Endothelial cell of umbilical vein (primary cell): ENCODE data around the gene EXOC6B. TPM values are rescaled to one million over a fixed set of nuclear protein-coding genes. Genes with fewer than 3 reads are reported as not detected.

ENCODE experiments used
- BruUV-seq: library from RNA; stranded (reverse); fragments of 400-500 nt; replicated peaks from 2 replicates; lab custom pipeline; 2021; lab: Mats Ljungman, UMichigan
- CTCF ChIA-PET: fragments of 300-600, 350-600 bp; sonication (Branson Sonifier 250); formaldehyde crosslinking; loops from one replicate; lab custom pipeline; 2021; ENCODE audit warnings: antibody characterized with exemption, inconsistent platforms; lab: Charles Lee
- POLR2A ChIA-PET: fragments of 300-600, 350-600 bp; sonication (Branson Sonifier 250); formaldehyde crosslinking; loops from one replicate; lab custom pipeline; 2021; ENCODE audit warnings: antibody characterized with exemption, inconsistent platforms; lab: Charles Lee
- DNase-seq: peaks from one replicate; pipeline ENCODE4 v3.0.0-alpha.2; 2011; ENCODE audit warnings: low read depth, low spot score
- FAIRE-seq: peaks from 2 replicates; lab custom pipeline; 2011; peaks lifted over from hg19 to GRCh38; lab: Jason Lieb, UNC
- H2AFZ ChIP-seq: 2 replicates; pipeline ENCODE4 v1.6.0; 2012; ENCODE audit warnings: low read depth, low read length, control low read depth, inconsistent platforms
- H3K27ac ChIP-seq: 2 replicates; pipeline ENCODE4 v1.5.1; 2011; ENCODE audit warnings: low read depth, mild to moderate bottlenecking, control low read depth, low read length, moderate library complexity; ENCODE audit not compliant: insufficient read depth
- H3K27me3 ChIP-seq, 2 experiments: 2 replicates each; pipeline versions ENCODE4 v1.6.0 to v1.6.1; 2011; ENCODE audit warnings: low read length in 2 of 2, mixed read lengths in 1 of 2; ENCODE audit not compliant: control insufficient read depth in 2 of 2, insufficient read depth in 2 of 2
- H3K36me3 ChIP-seq, 2 experiments: 2 replicates in 1 of 2; 3 replicates in 1 of 2; pipeline ENCODE4 v1.5.1; 2011; ENCODE audit warnings: low read length in 2 of 2, mild to moderate bottlenecking in 1 of 2, moderate library complexity in 1 of 2; ENCODE audit not compliant: control insufficient read depth in 2 of 2, insufficient read depth in 2 of 2; ENCODE audit errors: extremely low read depth in 1 of 2
- H3K4me1 ChIP-seq: 3 replicates; pipeline ENCODE4 v1.5.1; 2011; ENCODE audit warnings: mild to moderate bottlenecking, low read length; ENCODE audit not compliant: control insufficient read depth, insufficient read depth; ENCODE audit errors: extremely low read depth
- H3K4me2 ChIP-seq: 2 replicates; pipeline ENCODE4 v1.6.1; 2011; ENCODE audit warnings: low read length, control low read depth, mixed read lengths; ENCODE audit not compliant: insufficient read depth
- H3K4me3 ChIP-seq, 3 experiments: fragments of 200-600 bp in 1 of 3; sonication (generic), shearing (Covaris generic) in 1 of 3; replicated peaks in 1 of 3; 2 replicates each; pipeline ENCODE4 v1.5.1; 2011 to 2016; ENCODE audit warnings: control low read depth in 3 of 3, low read length in 3 of 3, mild to moderate bottlenecking in 2 of 3, inconsistent platforms in 1 of 3, low read depth in 1 of 3, moderate library complexity in 1 of 3; ENCODE audit not compliant: insufficient read depth in 1 of 3
- H3K79me2 ChIP-seq: 2 replicates; pipeline ENCODE4 v1.6.0; 2012; ENCODE audit warnings: low read length, inconsistent platforms; ENCODE audit not compliant: control insufficient read depth, insufficient read depth
- H3K9ac ChIP-seq: replicated peaks from 2 replicates; pipeline ENCODE3; 2011; ENCODE audit warnings: low read length, control low read depth; ENCODE audit not compliant: insufficient read depth; ENCODE audit errors: extremely low read depth
- H3K9me1 ChIP-seq: replicated peaks from 3 replicates; pipeline ENCODE4 v1.6.0; 2011; ENCODE audit warnings: mild to moderate bottlenecking, low read length; ENCODE audit not compliant: control insufficient read depth, insufficient read depth; ENCODE audit errors: extremely low read depth
- H3K9me3 ChIP-seq: replicated peaks from 2 replicates; pipeline ENCODE4 v1.5.1; 2012; ENCODE audit warnings: low read length, inconsistent platforms; ENCODE audit not compliant: control insufficient read depth, insufficient read depth
- H4K20me1 ChIP-seq: replicated peaks from 2 replicates; pipeline ENCODE3; 2011; ENCODE audit warnings: mild to moderate bottlenecking, low read length; ENCODE audit not compliant: control insufficient read depth, insufficient read depth; ENCODE audit errors: extremely low read depth
- CTCF ChIP-seq, 2 donors: IDR thresholded peaks; 1 replicate in 1 of 2; 2 replicates in 1 of 2; pipeline ENCODE4 v1.5.1; 2011; ENCODE audit warnings: low read length in 2 of 2, mild to moderate bottlenecking in 2 of 2, moderate library complexity in 2 of 2, control low read depth in 1 of 2, inconsistent platforms in 1 of 2, low read depth in 1 of 2; ENCODE audit not compliant: insufficient read depth in 1 of 2; ENCODE audit errors: extremely low read depth in 1 of 2
- EZH2 ChIP-seq: IDR thresholded peaks from 2 replicates; pipeline ENCODE4 v1.6.1; 2012; ENCODE audit warnings: borderline replicate concordance, low read depth, mild to moderate bottlenecking, moderate library complexity, low read length, inconsistent platforms; ENCODE audit not compliant: severe bottlenecking
- FOS ChIP-seq: IDR thresholded peaks from 2 replicates; pipeline ENCODE4 v1.6.1; 2011; ENCODE audit warnings: mild to moderate bottlenecking, low read length, moderate library complexity, borderline replicate concordance; ENCODE audit not compliant: insufficient read depth
- GATA2 ChIP-seq: IDR thresholded peaks from 2 replicates; pipeline ENCODE4 v1.7.0; 2011; ENCODE audit warnings: low read depth, mild to moderate bottlenecking, moderate library complexity, mixed read lengths, low read length; ENCODE audit not compliant: insufficient read length, insufficient read depth
- JUN ChIP-seq: IDR thresholded peaks from 2 replicates; pipeline ENCODE4 v1.6.1; 2011; ENCODE audit warnings: borderline replicate concordance, low read depth; ENCODE audit not compliant: insufficient read length, insufficient read depth
- MAX ChIP-seq: IDR thresholded peaks from 2 replicates; pipeline ENCODE4 v1.6.1; 2011; ENCODE audit not compliant: insufficient read depth, insufficient read length
- MYC ChIP-seq: IDR thresholded peaks from one replicate; pipeline ENCODE4 v1.6.1; 2011; ENCODE audit warnings: mild to moderate bottlenecking, low read depth, low read length
- POLR2A ChIP-seq: IDR thresholded peaks from 2 replicates; pipeline ENCODE4 v1.6.1; 2012; ENCODE audit warnings: low read depth, mild to moderate bottlenecking, control low read depth, low read length
- POLR2AphosphoS5 ChIP-seq: IDR thresholded peaks from 2 replicates; pipeline ENCODE4 v1.6.1; 2012; ENCODE audit warnings: low read depth, mild to moderate bottlenecking, control low read depth, low read length, moderate library complexity; ENCODE audit not compliant: insufficient read depth
- dilution Hi-C: fragments of 300-500 bp; cut with MboI; formaldehyde crosslinking; loops from one replicate; pipeline ENCODE4 v1.15.0; 2019; ENCODE audit warnings: low sequenced_read_pairs; ENCODE audit not compliant: extremely low pct_ligation_motif_present
- intact Hi-C: fragments of 100-400 bp; cut with micrococcal nuclease; formaldehyde crosslinking; loops from one replicate; pipeline ENCODE4 v1.10.0; 2022
- polyA plus RNA-seq, 4 experiments: library from polyadenylated mRNA; depleted of rRNA in 3 of 4; stranded (reverse) in 3 of 4; unstranded in 1 of 4; fragments of >200 nt; gene quantifications; 2 replicates each; pipeline versions ENCODE4 v1.2.1 to v1.2.3, GENCODE V29; 2011 to 2012; ENCODE audit warnings: missing spikeins in 1 of 4
- total RNA-seq: library from RNA; stranded (reverse); gene quantifications from 2 replicates; pipeline ENCODE4 v1.2.3, GENCODE V29; 2021

EXOC6B gene
- total and polyA plus RNA-seq, 2 donors (not counting 3 experiments of a cell fraction or from before 2014, with no cell fraction given) = 10.8 to 34.8 TPM

- Histone ChIP-seq H3K9me3 (no peaks in the 10 kb centered on the region), H2AFZ (no peak overlapping the region), H3K27ac (no peak overlapping the region), H4K20me1 (no peaks in the 10 kb centered on the region), H3K4me1 (no peaks in the 10 kb centered on the region), H3K4me2 (no peak overlapping the region), H3K9ac (no peak overlapping the region), H3K4me3 (no peak overlapping the region), H3K9me1 (no peaks in the 10 kb centered on the region), H3K36me3 (no peaks in the 10 kb centered on the region), H3K79me2 (no peaks in the 10 kb centered on the region), H3K27me3 (no peaks in the 10 kb centered on the region)
- no peak for DNase-seq
- BruUV-seq = no TSS peak
- dilution Hi-C loops (no loop called here), intact Hi-C loops (loop anchor here (5.0 to 10.0 kb wide), 2 partner anchors 252 to 1030 kb away; no protein-coding TSS in a partner anchor)
- POLR2A ChIA-PET = no interaction called here
- no peak for FAIRE-seq
- no peak for TF ChIP-seq GATA2
- no peak for TF ChIP-seq CTCF (IDR thresholded peaks at IDR 0.05; ENCODE audit: extremely low read depth in 1 of 2, insufficient read depth in 1 of 2, low read depth in 1 of 2, low read length in 2 of 2)
- TF ChIP-seq POLR2A = no peak
- no peak for TF ChIP-seq FOS
- no peak for TF ChIP-seq JUN
- CTCF ChIA-PET = interaction anchor here (1.2 to 1.4 kb wide), 3 partner anchors 15 to 653 kb away, joined by 5 to 6 read pairs (median 6); no protein-coding TSS in a partner anchor
These were observed 249.0 kb downstream of the EXOC6B start for GRCh38 chr2:72576861-72577260.

- Histone ChIP-seq H3K4me1 (no peaks in the 10 kb centered on the region), H3K27ac (no peak overlapping the region), H2AFZ (no peak overlapping the region), H3K9ac (no peak overlapping the region), H3K4me3 (no peak overlapping the region), H3K36me3 (no peaks in the 10 kb centered on the region), H3K79me2 (no peaks in the 10 kb centered on the region), H3K27me3 (no peaks in the 10 kb centered on the region), H4K20me1 (no peaks in the 10 kb centered on the region), H3K4me2 (no peak overlapping the region), H3K9me1 (no peaks in the 10 kb centered on the region), H3K9me3 (no peaks in the 10 kb centered on the region)
- DNase-seq (no peak), FAIRE-seq (no peak)
- CTCF ChIA-PET = interaction anchor here (1.2 to 1.4 kb wide), 3 partner anchors 14 to 653 kb away, joined by 5 to 6 read pairs (median 6); no protein-coding TSS in a partner anchor
- POLR2A ChIA-PET = no interaction called here
- TF ChIP-seq POLR2A (no peak), CTCF (IDR thresholded peaks at IDR 0.05; ENCODE audit: extremely low read depth in 1 of 2, insufficient read depth in 1 of 2, low read depth in 1 of 2, low read length in 2 of 2) (no peak), JUN (no peak), POLR2AphosphoS5 (no peak), MYC (no peak), MAX (no peak), EZH2 (no peak), GATA2 (no peak), FOS (no peak)
- BruUV-seq = no TSS peak
- intact Hi-C loops (loop anchor here (5.0 to 10.0 kb wide), 2 partner anchors 252 to 1029 kb away; no protein-coding TSS in a partner anchor), dilution Hi-C loops (no loop called here)
These were observed 249.4 kb downstream of the EXOC6B start for GRCh38 chr2:72576459-72576858.
